Measurements from ENCODE around the gene CTDSPL2. TPM values are rescaled to one million over a fixed set of nuclear protein-coding genes. Genes with fewer than 3 reads are reported as not detected.

CTDSPL2 gene
- total and polyA plus RNA-seq, 2 experiments from 2014 or later, result 42.2 to 86.2 TPM

DNA sequence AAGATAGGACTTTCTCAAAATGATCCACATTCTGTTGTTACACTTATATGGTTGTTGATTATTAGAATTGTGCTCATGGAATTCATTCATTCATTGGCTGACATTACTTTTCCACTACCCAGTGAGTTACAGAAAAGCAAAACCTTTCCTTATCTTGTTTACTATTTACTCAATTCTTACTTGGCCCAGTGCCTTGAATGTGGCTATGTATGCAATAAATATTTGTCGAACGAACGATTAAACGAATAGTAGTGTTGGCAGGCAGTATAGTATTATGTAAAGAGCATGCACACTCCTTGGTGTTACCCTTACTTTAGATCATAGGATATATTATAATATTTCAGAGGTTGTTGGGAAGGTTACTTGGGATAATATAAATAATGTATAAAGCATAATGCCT lies 31.0 kb downstream of the CTDSPL2 start:
- Mint-ChIP-seq H3K4me3 (no peak overlapping the region), H3K9me3 (peaks cover 3% of the 10 kb centered on the region; the same call in 1 of the 3 replicates), H3K27me3 (ENCODE audit: insufficient read depth, low read depth, poor library complexity) (peaks cover 2% of the 10 kb centered on the region), H3K27ac (no peak overlapping the region), H3K36me3 (ENCODE audit: low read depth) (peaks cover 38% of the 10 kb centered on the region), H3K4me1 (peaks cover 6% of the 10 kb centered on the region)
- Histone ChIP-seq H3F3A (replicated peaks; ENCODE audit: low read depth) (0 out of 2 replicates have a peak, but pooled peaks cover 6% of the 10 kb centered on the region), H3K27me3 (ENCODE audit: insufficient read depth) (no peaks in the 10 kb centered on the region), H3K79me2 (replicated peaks; ENCODE audit: insufficient read depth) (peaks cover 100% of the 10 kb centered on the region), H3K27ac (ENCODE audit: low read depth) (no peak overlapping the region), H3K4me2 (no peak overlapping the region), H3K9me2 (ENCODE audit: insufficient read depth) (no peaks in the 10 kb centered on the region), H4K20me1 (replicated peaks; ENCODE audit: insufficient read depth) (peaks cover 61% of the 10 kb centered on the region), H3K36me3 (ENCODE audit: insufficient read depth) (peaks cover 21% of the 10 kb centered on the region; the same call in 1 of the 2 replicates), H3K4me3 (no peak overlapping the region), H2AFZ (no peak overlapping the region), H3K4me1 (ENCODE audit: insufficient read depth) (0 out of 2 replicates have a peak, but pooled peaks cover 4% of the 10 kb centered on the region)
- ATAC-seq, result no peak
- DNase-seq (ENCODE audit: low spot score), result no peak
- TF ChIP-seq, protein P1, sequence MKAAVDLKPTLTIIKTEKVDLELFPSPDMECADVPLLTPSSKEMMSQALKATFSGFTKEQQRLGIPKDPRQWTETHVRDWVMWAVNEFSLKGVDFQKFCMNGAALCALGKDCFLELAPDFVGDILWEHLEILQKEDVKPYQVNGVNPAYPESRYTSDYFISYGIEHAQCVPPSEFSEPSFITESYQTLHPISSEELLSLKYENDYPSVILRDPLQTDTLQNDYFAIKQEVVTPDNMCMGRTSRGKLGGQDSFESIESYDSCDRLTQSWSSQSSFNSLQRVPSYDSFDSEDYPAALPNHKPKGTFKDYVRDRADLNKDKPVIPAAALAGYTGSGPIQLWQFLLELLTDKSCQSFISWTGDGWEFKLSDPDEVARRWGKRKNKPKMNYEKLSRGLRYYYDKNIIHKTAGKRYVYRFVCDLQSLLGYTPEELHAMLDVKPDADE (IDR thresholded peaks at IDR 0.05), result no peak
- no peak for TF ChIP-seq NANOG (IDR thresholded peaks at IDR 0.05; ENCODE audit: borderline replicate concordance)
- TF ChIP-seq, protein P2, sequence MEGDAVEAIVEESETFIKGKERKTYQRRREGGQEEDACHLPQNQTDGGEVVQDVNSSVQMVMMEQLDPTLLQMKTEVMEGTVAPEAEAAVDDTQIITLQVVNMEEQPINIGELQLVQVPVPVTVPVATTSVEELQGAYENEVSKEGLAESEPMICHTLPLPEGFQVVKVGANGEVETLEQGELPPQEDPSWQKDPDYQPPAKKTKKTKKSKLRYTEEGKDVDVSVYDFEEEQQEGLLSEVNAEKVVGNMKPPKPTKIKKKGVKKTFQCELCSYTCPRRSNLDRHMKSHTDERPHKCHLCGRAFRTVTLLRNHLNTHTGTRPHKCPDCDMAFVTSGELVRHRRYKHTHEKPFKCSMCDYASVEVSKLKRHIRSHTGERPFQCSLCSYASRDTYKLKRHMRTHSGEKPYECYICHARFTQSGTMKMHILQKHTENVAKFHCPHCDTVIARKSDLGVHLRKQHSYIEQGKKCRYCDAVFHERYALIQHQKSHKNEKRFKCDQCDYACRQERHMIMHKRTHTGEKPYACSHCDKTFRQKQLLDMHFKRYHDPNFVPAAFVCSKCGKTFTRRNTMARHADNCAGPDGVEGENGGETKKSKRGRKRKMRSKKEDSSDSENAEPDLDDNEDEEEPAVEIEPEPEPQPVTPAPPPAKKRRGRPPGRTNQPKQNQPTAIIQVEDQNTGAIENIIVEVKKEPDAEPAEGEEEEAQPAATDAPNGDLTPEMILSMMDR (conservative IDR thresholded peaks at IDR 0.05; ENCODE audit: low read depth in 2 of 2), result no peak
- TF ChIP-seq CREB1 (CRISPR knock-in tag; IDR thresholded peaks at IDR 0.05; ENCODE audit: low read depth), result no peak
- TF ChIP-seq ZNF331 (CRISPR knock-in tag; IDR thresholded peaks at IDR 0.05; ENCODE audit: low read depth), result no peak
- TF ChIP-seq JUNB (IDR thresholded peaks at IDR 0.05; ENCODE audit: unreplicated experiment), result no peak
- TF ChIP-seq, protein P3, sequence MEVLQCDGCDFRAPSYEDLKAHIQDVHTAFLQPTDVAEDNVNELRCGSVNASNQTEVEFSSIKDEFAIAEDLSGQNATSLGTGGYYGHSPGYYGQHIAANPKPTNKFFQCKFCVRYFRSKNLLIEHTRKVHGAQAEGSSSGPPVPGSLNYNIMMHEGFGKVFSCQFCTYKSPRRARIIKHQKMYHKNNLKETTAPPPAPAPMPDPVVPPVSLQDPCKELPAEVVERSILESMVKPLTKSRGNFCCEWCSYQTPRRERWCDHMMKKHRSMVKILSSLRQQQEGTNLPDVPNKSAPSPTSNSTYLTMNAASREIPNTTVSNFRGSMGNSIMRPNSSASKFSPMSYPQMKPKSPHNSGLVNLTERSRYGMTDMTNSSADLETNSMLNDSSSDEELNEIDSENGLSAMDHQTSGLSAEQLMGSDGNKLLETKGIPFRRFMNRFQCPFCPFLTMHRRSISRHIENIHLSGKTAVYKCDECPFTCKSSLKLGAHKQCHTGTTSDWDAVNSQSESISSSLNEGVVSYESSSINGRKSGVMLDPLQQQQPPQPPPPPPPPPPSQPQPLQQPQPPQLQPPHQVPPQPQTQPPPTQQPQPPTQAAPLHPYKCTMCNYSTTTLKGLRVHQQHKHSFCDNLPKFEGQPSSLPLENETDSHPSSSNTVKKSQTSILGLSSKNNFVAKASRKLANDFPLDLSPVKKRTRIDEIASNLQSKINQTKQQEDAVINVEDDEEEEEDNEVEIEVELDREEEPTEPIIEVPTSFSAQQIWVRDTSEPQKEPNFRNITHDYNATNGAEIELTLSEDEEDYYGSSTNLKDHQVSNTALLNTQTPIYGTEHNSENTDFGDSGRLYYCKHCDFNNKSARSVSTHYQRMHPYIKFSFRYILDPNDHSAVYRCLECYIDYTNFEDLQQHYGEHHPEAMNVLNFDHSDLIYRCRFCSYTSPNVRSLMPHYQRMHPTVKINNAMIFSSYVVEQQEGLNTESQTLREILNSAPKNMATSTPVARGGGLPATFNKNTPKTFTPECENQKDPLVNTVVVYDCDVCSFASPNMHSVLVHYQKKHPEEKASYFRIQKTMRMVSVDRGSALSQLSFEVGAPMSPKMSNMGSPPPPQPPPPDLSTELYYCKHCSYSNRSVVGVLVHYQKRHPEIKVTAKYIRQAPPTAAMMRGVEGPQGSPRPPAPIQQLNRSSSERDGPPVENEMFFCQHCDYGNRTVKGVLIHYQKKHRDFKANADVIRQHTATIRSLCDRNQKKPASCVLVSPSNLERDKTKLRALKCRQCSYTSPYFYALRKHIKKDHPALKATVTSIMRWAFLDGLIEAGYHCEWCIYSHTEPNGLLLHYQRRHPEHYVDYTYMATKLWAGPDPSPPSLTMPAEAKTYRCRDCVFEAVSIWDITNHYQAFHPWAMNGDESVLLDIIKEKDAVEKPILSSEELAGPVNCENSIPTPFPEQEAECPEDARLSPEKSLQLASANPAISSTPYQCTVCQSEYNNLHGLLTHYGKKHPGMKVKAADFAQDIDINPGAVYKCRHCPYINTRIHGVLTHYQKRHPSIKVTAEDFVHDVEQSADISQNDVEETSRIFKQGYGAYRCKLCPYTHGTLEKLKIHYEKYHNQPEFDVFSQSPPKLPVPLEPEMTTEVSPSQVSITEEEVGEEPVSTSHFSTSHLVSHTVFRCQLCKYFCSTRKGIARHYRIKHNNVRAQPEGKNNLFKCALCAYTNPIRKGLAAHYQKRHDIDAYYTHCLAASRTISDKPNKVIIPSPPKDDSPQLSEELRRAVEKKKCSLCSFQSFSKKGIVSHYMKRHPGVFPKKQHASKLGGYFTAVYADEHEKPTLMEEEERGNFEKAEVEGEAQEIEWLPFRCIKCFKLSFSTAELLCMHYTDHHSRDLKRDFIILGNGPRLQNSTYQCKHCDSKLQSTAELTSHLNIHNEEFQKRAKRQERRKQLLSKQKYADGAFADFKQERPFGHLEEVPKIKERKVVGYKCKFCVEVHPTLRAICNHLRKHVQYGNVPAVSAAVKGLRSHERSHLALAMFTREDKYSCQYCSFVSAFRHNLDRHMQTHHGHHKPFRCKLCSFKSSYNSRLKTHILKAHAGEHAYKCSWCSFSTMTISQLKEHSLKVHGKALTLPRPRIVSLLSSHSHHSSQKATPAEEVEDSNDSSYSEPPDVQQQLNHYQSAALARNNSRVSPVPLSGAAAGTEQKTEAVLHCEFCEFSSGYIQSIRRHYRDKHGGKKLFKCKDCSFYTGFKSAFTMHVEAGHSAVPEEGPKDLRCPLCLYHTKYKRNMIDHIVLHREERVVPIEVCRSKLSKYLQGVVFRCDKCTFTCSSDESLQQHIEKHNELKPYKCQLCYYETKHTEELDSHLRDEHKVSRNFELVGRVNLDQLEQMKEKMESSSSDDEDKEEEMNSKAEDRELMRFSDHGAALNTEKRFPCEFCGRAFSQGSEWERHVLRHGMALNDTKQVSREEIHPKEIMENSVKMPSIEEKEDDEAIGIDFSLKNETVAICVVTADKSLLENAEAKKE (CRISPR knock-in tag; IDR thresholded peaks at IDR 0.05), result no peak
- no peak for TF ChIP-seq STAT1 (IDR thresholded peaks at IDR 0.05; ENCODE audit: unreplicated experiment)
- TF ChIP-seq, protein P4, sequence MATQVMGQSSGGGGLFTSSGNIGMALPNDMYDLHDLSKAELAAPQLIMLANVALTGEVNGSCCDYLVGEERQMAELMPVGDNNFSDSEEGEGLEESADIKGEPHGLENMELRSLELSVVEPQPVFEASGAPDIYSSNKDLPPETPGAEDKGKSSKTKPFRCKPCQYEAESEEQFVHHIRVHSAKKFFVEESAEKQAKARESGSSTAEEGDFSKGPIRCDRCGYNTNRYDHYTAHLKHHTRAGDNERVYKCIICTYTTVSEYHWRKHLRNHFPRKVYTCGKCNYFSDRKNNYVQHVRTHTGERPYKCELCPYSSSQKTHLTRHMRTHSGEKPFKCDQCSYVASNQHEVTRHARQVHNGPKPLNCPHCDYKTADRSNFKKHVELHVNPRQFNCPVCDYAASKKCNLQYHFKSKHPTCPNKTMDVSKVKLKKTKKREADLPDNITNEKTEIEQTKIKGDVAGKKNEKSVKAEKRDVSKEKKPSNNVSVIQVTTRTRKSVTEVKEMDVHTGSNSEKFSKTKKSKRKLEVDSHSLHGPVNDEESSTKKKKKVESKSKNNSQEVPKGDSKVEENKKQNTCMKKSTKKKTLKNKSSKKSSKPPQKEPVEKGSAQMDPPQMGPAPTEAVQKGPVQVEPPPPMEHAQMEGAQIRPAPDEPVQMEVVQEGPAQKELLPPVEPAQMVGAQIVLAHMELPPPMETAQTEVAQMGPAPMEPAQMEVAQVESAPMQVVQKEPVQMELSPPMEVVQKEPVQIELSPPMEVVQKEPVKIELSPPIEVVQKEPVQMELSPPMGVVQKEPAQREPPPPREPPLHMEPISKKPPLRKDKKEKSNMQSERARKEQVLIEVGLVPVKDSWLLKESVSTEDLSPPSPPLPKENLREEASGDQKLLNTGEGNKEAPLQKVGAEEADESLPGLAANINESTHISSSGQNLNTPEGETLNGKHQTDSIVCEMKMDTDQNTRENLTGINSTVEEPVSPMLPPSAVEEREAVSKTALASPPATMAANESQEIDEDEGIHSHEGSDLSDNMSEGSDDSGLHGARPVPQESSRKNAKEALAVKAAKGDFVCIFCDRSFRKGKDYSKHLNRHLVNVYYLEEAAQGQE (IDR thresholded peaks at IDR 0.05; ENCODE audit: unreplicated experiment), result no peak
- no peak for TF ChIP-seq ZNF114 (CRISPR knock-in tag; IDR thresholded peaks at IDR 0.05)
- TF ChIP-seq POLR2AphosphoS5 (IDR thresholded peaks at IDR 0.05; ENCODE audit: low read depth), result no peak
- TF ChIP-seq EZH2phosphoT487 (IDR thresholded peaks at IDR 0.05; ENCODE audit: unreplicated experiment), result no peak
- no peak for TF ChIP-seq EZH2 (IDR thresholded peaks at IDR 0.05; ENCODE audit: low read depth, unreplicated experiment)
